Tibial nerve (tissue), 4 donors: ENCODE results near the gene PHF11. TPM values are rescaled to one million over a fixed set of nuclear protein-coding genes. Genes with fewer than 3 reads are reported as not detected.

Source experiments
- DNase-seq, 2 donors: peaks; one replicate each; pipeline ENCODE4 v3.0.0-alpha.2; 2019; ENCODE audit warnings: low spot score in 2 of 2
- H3K27ac ChIP-seq, 4 donors: fragments of 200-600 bp; sonication (generic) in 3 of 4; one replicate each; pipeline ENCODE4 v1.5.1; 2017 to 2019; ENCODE audit warnings: mild to moderate bottlenecking in 1 of 4
- H3K27me3 ChIP-seq, 2 donors: fragments of 200-600 bp; sonication (generic) in 1 of 2; one replicate each; pipeline versions ENCODE4 v1.5.1 to v1.6.0; 2017 to 2019
- H3K36me3 ChIP-seq, 3 donors: fragments of 200-600 bp; sonication (generic); one replicate each; pipeline ENCODE4 v1.5.1; 2018 to 2019
- H3K4me1 ChIP-seq, 4 donors: fragments of 200-600 bp; sonication (generic) in 3 of 4; one replicate each; pipeline ENCODE4 v1.5.1; 2017 to 2019
- H3K4me3 ChIP-seq, 4 donors: fragments of 200-600 bp; sonication (generic) in 3 of 4; one replicate each; pipeline ENCODE4 v1.5.1; 2017 to 2019; ENCODE audit warnings: mild to moderate bottlenecking in 1 of 4, moderate library complexity in 1 of 4
- H3K9me3 ChIP-seq, 4 donors: fragments of 200-600 bp; sonication (generic) in 3 of 4; one replicate each; pipeline ENCODE4 v1.5.1; 2017 to 2019
- CTCF ChIP-seq, 5 experiments: fragments of 200-600 bp in 3 of 5; fragments of 450-650 bp in 2 of 5; sonication (generic) in 3 of 5; IDR thresholded peaks; one replicate each; pipeline ENCODE4 v1.5.1; 2016 to 2019; ENCODE audit warnings: antibody characterized with exemption in 5 of 5, mild to moderate bottlenecking in 3 of 5, moderate library complexity in 2 of 5
- EP300 ChIP-seq, 2 donors: sonication (generic); formaldehyde crosslinking; IDR thresholded peaks; one replicate each; pipeline ENCODE4 v1.6.1; 2017; ENCODE audit warnings: antibody characterized with exemption in 2 of 2, mild to moderate bottlenecking in 1 of 2
- POLR2A ChIP-seq, 2 donors: fragments of 450-650 bp; IDR thresholded peaks; one replicate each; pipeline ENCODE4 v1.6.1; 2017; ENCODE audit warnings: antibody characterized with exemption in 2 of 2, mild to moderate bottlenecking in 2 of 2, moderate library complexity in 2 of 2
- WGBS, 2 donors: methylation state at CpG; one replicate each; pipeline ENCODE4 v1.1.5; 2018; 5-methylcytosine and 5-hydroxymethylcytosine counted together
- total RNA-seq, 4 donors: library from RNA; depleted of rRNA; stranded (reverse); fragments of >200 nt; gene quantifications; one replicate each; pipeline ENCODE4 v1.1.0, GENCODE V29; 2016

Gene PHF11
- total RNA-seq, 4 donors from 2014 or later = 25.3 to 51.4 (median 37.6) TPM

- Histone ChIP-seq H3K9me3 (no peaks in the 10 kb centered on the region), H3K27me3 (no peaks in the 10 kb centered on the region), H3K27ac (no peak overlapping the region), H3K4me1 (no peaks in the 10 kb centered on the region), H3K4me3 (no peak overlapping the region), H3K36me3 (peaks cover 0 to 91% (median 5%) of the 10 kb centered on the region in 3 donors)
- no peak for DNase-seq
- 71 to 89% methylated on average over 11 of the region's 11 CpGs for WGBS, 2 donors
- TF ChIP-seq EP300 (IDR thresholded peaks at IDR 0.05) (no peak), CTCF (IDR thresholded peaks at IDR 0.05) (no peak), POLR2A (IDR thresholded peaks at IDR 0.05) (no peak)
Measured at GRCh38 chr13:49554387-49554786, 58.6 kb downstream of the PHF11 start.

GRCh38 chr13:49559006-49559405 lies 63.3 kb downstream of the PHF11 start:
- peaks cover 0 to 5% (median 0%) of the 10 kb centered on the region in 4 donors for H3K4me1 ChIP-seq
- H3K9me3 ChIP-seq = no peaks in the 10 kb centered on the region
- WGBS, 2 donors = 93 to 95% methylated on average over 3 of the region's 3 CpGs
- TF ChIP-seq POLR2A (IDR thresholded peaks at IDR 0.05) (no peak), EP300 (IDR thresholded peaks at IDR 0.05) (no peak), CTCF (IDR thresholded peaks at IDR 0.05) (no peak)
- peaks cover 0 to 56% (median 5%) of the 10 kb centered on the region in 3 donors for H3K36me3 ChIP-seq
- no peak overlapping the region for H3K27ac ChIP-seq
- no peak overlapping the region for H3K4me3 ChIP-seq
- no peak for DNase-seq
- no peaks in the 10 kb centered on the region for H3K27me3 ChIP-seq

- TF ChIP-seq EP300 (IDR thresholded peaks at IDR 0.05) (no peak), CTCF (IDR thresholded peaks at IDR 0.05) (no peak), POLR2A (IDR thresholded peaks at IDR 0.05) (no peak)
- DNase-seq = no peak
- Histone ChIP-seq H3K27me3 (no peaks in the 10 kb centered on the region), H3K4me3 (no peak overlapping the region), H3K27ac (no peak overlapping the region), H3K9me3 (no peaks in the 10 kb centered on the region), H3K36me3 (peaks cover 0 to 50% (median 5%) of the 10 kb centered on the region in 3 donors), H3K4me1 (peaks cover 0 to 5% (median 0%) of the 10 kb centered on the region in 4 donors)
- WGBS, 2 donors = 59 to 68% methylated on average over 10 of the region's 10 CpGs
Measured at GRCh38 chr13:49560270-49561061, 64.7 kb downstream of the PHF11 start.

- Histone ChIP-seq H3K36me3 (peaks cover 0 to 51% (median 5%) of the 10 kb centered on the region in 3 donors), H3K27ac (no peak overlapping the region)
- WGBS, 2 donors = 78 to 79% methylated on average over 3 of the region's 3 CpGs
Measured at GRCh38 chr13:49561062-49561410, 65.3 kb downstream of the PHF11 start.

More at GRCh38 chr13:49561062-49561410, 65.3 kb downstream of the PHF11 start:
- Histone ChIP-seq H3K4me1 (peaks cover 0 to 5% (median 0%) of the 10 kb centered on the region in 4 donors), H3K9me3 (no peaks in the 10 kb centered on the region), H3K4me3 (no peak overlapping the region), H3K27me3 (no peaks in the 10 kb centered on the region)
- no peak for DNase-seq
- TF ChIP-seq CTCF (IDR thresholded peaks at IDR 0.05) (no peak), EP300 (IDR thresholded peaks at IDR 0.05) (no peak), POLR2A (IDR thresholded peaks at IDR 0.05) (no peak)
